T-helper 1 cell treated with Interleukin-12 subunit alpha and Interleukin-12 subunit beta and Interleukin-4 antibody, amounts not matched to agents 30 ng/mL and 1 ng/mL, for 36 hours (primary cell): Measurements from ENCODE around the gene PLCB4. TPM values are rescaled to one million over a fixed set of nuclear protein-coding genes. Genes with fewer than 3 reads are reported as not detected.
"Not testable (repeated sequence)": the region's sequence is repeated elsewhere in the genome, so short reads cannot be mapped to it uniquely, and the experiment has no call there.

Experiments
- intact Hi-C: fragments of 100-400 bp; cut with micrococcal nuclease; formaldehyde crosslinking; loops from one replicate; pipeline ENCODE4 v1.15.1; 2024
- total RNA-seq: library from RNA; stranded (reverse); gene quantifications from 2 replicates; pipeline ENCODE4 v1.2.3, GENCODE V29; 2022

PLCB4 gene
- total RNA-seq, 1 donor from 2014 or later = not detected

DNA sequence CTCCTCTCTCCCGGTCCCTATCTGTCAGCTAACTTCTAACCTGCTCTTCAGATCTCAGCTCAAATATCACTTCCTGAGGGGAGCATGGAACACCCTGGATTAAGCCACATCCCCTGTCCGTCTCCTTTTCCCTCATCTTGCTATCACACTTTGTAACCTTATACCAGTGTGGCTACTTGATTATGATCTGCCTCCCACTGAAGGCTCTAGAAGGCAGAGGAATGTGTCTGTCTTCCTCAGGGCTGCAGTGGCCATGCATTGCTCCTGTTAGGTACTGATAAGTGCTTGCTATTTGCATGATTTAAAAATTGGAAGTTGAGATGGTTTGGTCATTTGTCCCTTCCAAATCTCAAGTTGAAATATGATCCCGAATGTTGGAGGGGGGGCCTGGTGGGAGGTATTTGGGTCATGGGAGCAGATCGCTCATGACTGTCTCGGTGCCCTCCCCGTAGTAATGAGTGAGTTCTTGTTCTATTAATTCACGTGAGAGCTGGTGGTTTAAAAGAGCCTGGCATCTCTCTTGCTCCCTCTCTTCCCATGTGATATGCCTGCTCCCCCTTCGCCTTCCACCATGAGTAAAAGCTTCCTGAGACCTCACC lies 71.4 kb downstream of the PLCB4 start:
- intact Hi-C loops = no loop called here

- intact Hi-C loops = no loop called here
Observed at GRCh38 chr20:9141070-9141469, 72.2 kb downstream of the PLCB4 start.

GRCh38 chr20:9141921-9142320 lies 73.0 kb downstream of the PLCB4 start:
- intact Hi-C loops = no loop called here

DNA sequence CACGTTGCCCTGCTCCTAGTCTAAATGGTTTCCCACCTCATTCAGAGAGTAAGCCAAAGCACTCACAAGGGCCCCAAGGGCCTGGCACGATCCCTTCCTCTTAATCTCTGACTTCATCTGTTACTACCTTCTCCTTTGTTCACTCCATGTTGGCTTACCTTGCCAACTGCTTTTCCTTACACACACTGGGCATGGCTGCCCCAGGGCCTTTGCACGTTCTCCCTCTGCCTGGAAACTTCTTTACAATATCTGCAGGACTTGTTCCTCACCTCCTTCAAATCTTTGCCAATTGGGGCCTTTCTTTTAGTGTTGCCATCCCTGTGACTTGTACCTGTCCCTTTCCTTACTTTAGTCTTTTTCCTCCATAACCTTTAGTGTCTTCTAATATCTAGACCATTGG lies 73.9 kb downstream of the PLCB4 start:
- intact Hi-C loops = no loop called here

DNA sequence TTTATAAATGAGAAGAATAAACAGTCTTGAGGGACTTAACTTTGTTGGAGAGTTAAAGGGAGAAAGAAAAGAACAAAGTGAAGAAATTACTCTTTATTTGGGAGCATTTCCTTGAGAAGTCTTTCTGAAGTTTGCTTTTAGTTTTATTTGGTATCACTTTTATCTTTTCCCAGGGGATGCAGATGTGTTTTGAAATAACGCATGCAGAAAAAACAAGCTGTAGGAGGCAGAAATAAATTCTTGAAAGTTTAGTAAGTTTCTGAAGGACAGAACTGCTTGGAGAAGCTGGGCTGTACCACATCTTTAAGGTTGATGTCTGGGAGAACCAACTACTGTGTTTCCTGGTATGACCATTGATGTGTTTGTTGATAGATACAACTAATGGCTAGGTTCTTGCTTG lies 75.0 kb downstream of the PLCB4 start:
- intact Hi-C loops = no loop called here

GRCh38 chr20:9144643-9145042 lies 75.8 kb downstream of the PLCB4 start:
- intact Hi-C loops = no loop called here

DNA sequence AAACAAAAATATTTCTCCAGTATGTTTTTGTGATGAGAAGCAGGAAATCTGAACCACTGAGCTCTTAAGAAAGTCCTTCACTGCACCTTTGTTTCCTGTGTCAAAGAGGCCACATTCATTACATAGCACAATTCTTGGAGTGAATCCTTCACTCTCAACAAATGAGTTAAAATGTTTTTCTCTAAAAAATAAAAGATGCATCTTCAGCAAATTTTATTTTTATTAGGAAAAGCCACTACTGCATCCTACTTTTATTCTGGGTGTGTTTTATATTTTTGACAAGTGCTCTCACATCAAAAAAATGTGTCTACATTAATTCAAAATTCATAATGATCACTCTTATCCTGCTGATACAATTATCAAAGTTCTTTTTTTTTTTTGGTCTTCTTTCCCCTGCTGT lies 76.3 kb downstream of the PLCB4 start:
- intact Hi-C loops = no loop called here

DNA sequence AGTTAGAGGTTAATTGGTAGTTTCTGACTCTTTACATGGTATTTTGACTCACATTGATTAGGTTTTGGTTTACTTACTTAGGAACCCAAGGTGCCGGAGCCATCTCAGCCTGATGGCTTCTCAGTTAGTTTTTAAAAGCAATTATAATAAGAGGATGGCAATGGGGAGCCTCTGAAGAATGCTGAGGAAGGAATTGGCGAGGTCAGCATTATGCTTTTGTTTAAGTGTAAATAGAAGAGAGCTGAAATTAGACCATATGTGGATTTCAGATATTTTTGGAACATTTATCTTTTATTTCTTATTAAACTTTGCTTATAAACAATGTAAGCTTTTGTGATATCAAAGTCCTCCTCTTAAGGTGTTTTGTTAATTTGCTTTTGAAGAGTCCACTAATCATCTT lies 77.8 kb downstream of the PLCB4 start:
- intact Hi-C loops = no loop called here

DNA sequence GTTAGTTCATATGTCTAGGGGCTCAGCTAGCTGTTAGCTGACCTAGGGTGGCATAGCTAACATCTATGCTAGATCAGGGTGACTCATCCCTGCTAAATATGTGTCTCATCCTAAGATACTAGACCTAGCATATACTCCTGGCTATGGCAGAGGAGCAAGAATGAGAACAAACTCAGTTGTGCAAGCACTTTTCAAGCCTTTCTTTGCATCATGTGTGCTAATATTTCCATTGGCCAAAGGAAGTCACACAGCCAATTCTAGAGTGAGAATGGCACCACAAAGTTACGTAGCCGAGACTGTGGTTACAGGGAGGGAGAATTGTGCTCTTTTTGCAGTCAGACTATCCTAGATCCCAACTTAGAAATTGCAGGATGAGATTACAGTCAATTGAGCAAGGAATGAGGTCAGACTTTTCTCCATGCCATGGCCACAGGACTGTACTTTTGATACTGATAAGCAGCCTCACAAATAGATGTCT lies 78.7 kb downstream of the PLCB4 start:
- intact Hi-C loops = no loop called here

DNA sequence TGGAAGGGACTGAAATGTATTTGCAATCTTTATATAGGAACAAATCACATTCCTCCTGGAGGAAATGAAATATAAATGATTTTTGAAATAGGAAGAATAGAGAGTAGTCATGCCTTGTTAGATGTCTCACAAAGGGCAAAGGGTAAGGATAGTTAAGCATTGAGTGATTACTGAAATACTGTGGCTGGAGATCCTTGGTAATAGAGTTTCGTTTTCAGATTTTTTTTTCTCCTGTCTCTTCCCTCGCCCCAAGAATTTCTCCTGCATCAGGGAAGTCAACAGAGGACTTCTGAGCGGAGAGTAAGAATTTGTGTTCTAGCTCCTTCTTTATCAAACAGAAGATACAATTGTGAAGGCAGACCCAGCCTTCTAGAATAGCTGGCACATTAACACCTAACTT lies 79.4 kb downstream of the PLCB4 start:
- intact Hi-C loops = no loop called here

GRCh38 chr20:9149087-9149486 lies 80.2 kb downstream of the PLCB4 start:
- intact Hi-C loops = no loop called here

DNA sequence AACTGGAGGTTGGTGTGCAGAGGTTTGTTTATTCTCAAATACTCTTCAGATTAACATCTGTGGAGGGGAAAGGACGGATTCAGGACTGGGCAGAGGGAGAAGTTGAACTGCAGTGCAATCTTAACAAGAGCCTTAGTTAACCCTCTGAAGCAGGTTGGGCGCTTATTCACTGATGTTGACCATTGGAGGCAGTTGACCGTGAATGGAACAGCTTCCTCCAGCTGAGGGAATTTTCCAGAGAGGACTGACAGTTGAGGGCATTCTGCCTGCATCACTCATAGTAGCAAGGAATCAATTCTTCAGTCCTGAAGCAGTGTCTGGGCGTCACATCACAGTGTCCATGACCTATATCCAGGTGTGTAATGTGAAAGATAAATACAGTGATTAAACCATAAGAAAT lies 80.9 kb downstream of the PLCB4 start:
- intact Hi-C loops = no loop called here

DNA sequence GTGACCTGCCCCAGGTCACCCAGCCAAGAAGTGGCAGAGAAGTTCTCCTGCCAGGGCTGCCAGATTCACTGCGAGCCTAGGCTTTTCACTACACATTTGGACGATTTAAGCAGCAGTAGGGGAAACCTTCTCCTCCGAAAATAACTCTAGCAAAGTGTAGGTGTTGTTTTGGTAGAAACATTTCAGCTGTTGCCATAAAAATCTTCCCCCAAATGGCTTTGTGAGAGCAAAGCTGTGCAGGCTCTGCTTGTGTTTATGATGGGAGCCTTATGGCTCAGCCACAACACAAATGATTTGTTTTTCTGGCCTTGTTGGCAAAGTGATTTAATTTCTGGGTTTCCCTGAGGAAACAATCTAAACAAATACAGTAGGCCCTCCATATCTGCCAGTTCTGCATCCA lies 81.8 kb downstream of the PLCB4 start:
- intact Hi-C loops = no loop called here

- intact Hi-C loops = not testable (repeated sequence)
Observed at GRCh38 chr20:9152139-9152538, 83.3 kb downstream of the PLCB4 start.

- intact Hi-C loops = no loop called here
Observed at GRCh38 chr20:9154464-9155024, 85.7 kb downstream of the PLCB4 start.

GRCh38 chr20:9156529-9157280 lies 87.8 kb downstream of the PLCB4 start:
- intact Hi-C loops = no loop called here

DNA sequence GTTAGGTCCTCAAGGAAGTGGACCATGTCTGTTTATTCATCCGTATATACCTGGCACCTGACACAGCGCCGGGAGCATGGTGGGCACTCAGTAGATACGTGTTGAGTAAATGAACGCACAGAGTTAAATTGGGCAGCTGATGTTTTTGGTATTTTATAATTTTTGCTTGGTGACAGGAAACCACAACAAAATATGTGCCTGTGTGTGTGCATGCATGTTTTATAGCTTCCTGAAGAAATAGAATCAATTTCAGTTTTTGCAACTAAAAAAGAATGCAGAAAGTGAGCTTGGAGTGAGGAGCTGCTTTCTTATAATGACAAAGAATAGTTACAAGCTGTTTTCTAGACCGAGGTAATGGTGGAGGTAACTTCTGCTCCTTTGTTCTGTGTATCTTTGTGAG lies 91.4 kb downstream of the PLCB4 start:
- intact Hi-C loops = no loop called here

GRCh38 chr20:9160757-9161156 lies 91.9 kb downstream of the PLCB4 start:
- intact Hi-C loops = no loop called here

DNA sequence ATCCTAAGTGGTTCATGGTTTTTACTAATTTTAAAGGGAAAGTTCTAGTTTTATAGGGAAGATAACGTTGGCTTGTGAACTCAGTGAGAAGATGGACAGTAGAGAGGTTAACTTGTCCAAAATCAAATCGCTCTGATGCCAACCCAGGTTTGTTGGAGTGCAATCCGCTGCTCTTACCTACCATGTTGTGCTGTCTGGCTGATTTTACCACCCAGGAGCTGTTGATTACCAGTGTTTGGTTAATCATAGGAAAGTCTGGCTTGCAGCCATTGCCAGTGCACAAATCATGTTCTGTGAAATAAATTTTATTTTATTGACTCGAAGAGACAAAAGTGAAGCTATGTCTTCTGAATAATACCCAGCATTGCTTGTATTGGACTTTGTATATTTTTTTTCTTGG lies 92.4 kb downstream of the PLCB4 start:
- intact Hi-C loops = no loop called here

DNA sequence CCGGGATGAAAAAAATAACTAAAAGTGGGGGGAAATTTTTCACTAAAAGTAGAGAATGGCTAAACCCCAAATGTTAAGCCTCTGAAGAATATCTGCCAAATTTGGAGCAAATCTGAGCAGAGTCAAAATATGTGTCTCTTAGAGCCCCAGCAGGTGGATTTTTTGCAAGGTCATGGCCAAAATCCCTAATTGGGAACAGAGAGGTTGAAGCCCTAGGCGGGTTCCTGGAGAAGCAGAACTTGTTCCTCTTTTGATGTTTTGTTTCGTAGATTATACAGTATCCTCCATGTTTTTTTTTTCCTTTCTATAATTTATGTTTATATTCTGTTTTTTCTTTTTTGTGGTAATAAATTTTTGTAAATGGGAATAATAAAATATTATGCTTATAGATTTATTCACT lies 94.4 kb downstream of the PLCB4 start:
- intact Hi-C loops = no loop called here

DNA sequence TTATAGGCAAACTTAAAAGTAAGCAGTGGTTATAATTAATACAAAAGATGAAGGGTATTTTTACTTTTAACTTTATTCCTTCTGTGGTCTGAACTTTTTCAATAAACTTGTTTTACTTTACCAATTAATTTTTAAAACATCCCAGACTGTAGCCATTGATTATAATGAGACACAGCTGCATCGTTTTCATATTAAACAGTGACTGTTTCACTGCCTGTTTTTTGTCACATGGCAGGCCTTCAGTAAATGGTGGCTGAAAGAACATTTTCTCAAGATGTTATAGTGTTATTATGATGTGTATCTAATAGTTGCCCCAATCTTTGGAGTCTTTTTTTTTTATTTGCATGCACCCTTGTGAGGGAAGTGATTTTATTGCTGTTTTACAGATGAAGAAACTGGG lies 95.1 kb downstream of the PLCB4 start:
- intact Hi-C loops = no loop called here

GRCh38 chr20:9165261-9165660 lies 96.4 kb downstream of the PLCB4 start:
- intact Hi-C loops = no loop called here
